Chondrocyte (in vitro differentiated cells): ENCODE results near the gene SPAG6. TPM values are rescaled to one million over a fixed set of nuclear protein-coding genes. Genes with fewer than 3 reads are reported as not detected.

Experiments used
- DNase-seq: peaks from one replicate; pipeline ENCODE4 v3.0.0; 2021; ENCODE audit warnings: mixed read lengths, low spot score
- H3K27ac Mint-ChIP-seq: one replicate; pipeline ENCODE4 v1.8.0; 2021; ENCODE audit warnings: mild to moderate bottlenecking, moderate library complexity, mixed read lengths; ENCODE audit not compliant: unreplicated experiment
- H3K27me3 Mint-ChIP-seq: 2 replicates; pipeline ENCODE4 v1.8.0; 2021; ENCODE audit warnings: low read depth, mixed read lengths
- H3K36me3 Mint-ChIP-seq: 2 replicates; pipeline ENCODE4 v1.8.0; 2021; ENCODE audit warnings: low read depth, mixed read lengths
- H3K4me1 Mint-ChIP-seq: 2 replicates; pipeline ENCODE4 v1.8.0; 2021; ENCODE audit warnings: low read depth, mild to moderate bottlenecking, mixed read lengths
- H3K4me3 Mint-ChIP-seq: one replicate; pipeline ENCODE4 v1.8.0; 2021; ENCODE audit warnings: mild to moderate bottlenecking, moderate library complexity, mixed read lengths; ENCODE audit not compliant: unreplicated experiment
- H3K9me3 Mint-ChIP-seq: 2 replicates; pipeline ENCODE4 v1.8.0; 2021; ENCODE audit warnings: low read depth, mixed read lengths
- CTCF ChIP-seq: fragments of 200-600 bp; sonication (generic); IDR thresholded peaks from 2 replicates; pipeline ENCODE4 v1.5.0; 2021; ENCODE audit warnings: antibody characterized with exemption, mild to moderate bottlenecking, moderate library complexity
- total RNA-seq: library from RNA; stranded (reverse); gene quantifications from 3 replicates; pipeline ENCODE4 v1.2.1, GENCODE V29; 2021

The SPAG6 gene
- total RNA-seq, 1 donor from 2014 or later: not detected

DNA sequence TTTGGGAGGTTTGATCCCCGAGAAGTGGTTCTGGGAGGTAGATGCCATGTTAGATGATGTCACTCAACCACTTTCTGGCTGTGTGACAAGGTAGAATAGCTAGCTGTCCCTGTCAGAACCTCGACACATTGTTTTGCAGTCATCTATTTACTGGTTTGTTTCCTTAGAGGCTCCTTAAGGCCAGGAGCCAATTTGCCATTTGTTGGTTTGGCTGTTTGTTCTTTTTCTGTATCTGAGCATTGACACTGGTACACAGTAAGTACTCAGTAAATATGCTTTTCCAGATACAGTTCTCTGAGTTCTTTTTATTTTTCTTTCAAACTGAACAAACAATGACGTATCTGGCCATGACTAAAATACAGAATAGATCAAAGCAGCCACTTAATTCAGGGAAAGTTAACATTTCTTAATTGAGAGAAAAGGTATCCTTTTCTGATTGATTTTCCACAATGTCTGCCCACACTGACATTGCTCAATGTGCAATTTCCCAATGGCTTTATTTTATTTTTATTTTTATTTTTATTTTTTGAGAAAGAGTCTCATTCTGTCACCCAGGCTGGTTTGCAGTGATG, 121.6 kb downstream of the SPAG6 start:
- H3K4me3 Mint-ChIP-seq: no peak overlapping the region
- peaks cover 3% of the 10 kb centered on the region for H3K27me3 Mint-ChIP-seq
- no peak for DNase-seq
- H3K36me3 Mint-ChIP-seq: no peaks in the 10 kb centered on the region
- TF ChIP-seq CTCF: no peak
- no peak overlapping the region for H3K27ac Mint-ChIP-seq
- H3K9me3 Mint-ChIP-seq: no peaks in the 10 kb centered on the region
- H3K4me1 Mint-ChIP-seq: peaks cover 24% of the 10 kb centered on the region

Other genes starting within 250 kb of the SPAG6 start
- gene EBLN1, start 127.5 kb upstream of the SPAG6 start, total RNA-seq: not detected in 3 replicates
- 51.4 to 68.9 TPM (median 55.8 TPM) in 3 replicates for gene COMMD3, start 29.1 kb upstream of the SPAG6 start, total RNA-seq
- gene BMI1, start 24.4 kb upstream of the SPAG6 start, total RNA-seq: 53.2 to 62.3 TPM (median 55.9 TPM) in 3 replicates